HCT116 (cell line): ENCODE results near the gene LRRN2. TPM values are rescaled to one million over a fixed set of nuclear protein-coding genes. Genes with fewer than 3 reads are reported as not detected.
A peak's percentile ranks its signal among the peaks of the same experiment; 100 is the strongest.

Experiments
- ATAC-seq: fragments of 200-7000 bp; cut with Tn5 transposase; 2 replicates; pipeline ENCODE4 v1.9.1; 2020; ENCODE audit warnings: mild to moderate bottlenecking, moderate library complexity
- BruUV-seq: library from RNA; stranded (reverse); fragments of 400-500 nt; replicated peaks from 2 replicates; lab custom pipeline; 2021; lab: Mats Ljungman, UMichigan
- CTCF ChIA-PET: fragments of 300-600 bp; sonication (Branson Sonifier 250); formaldehyde crosslinking; loops from one replicate; lab custom pipeline; 2021; ENCODE audit warnings: antibody characterized with exemption; lab: Charles Lee
- POLR2A ChIA-PET: fragments of 300-600, 350-600 bp; sonication (Branson Sonifier 250); formaldehyde crosslinking; loops from one replicate; lab custom pipeline; 2021; ENCODE audit warnings: antibody characterized with exemption; lab: Charles Lee
- RAD21 ChIA-PET, 2 experiments: fragments of 300-600 bp; sonication (Branson Sonifier 250); formaldehyde crosslinking; loops; one replicate each; lab custom pipeline; 2023; ENCODE audit warnings: low total read pairs in 2 of 2; ENCODE audit not compliant: uncharacterized antibody in 2 of 2, unreplicated experiment in 2 of 2, low non-redundant PET in 1 of 2; lab: Charles Lee
- DNase-seq: peaks from one replicate; pipeline ENCODE4 v3.0.0-alpha.2; 2010; ENCODE audit warnings: low read depth, low spot score
- H2AFZ ChIP-seq: fragments of 200-600 bp; shearing (Covaris generic), sonication (generic); 2 replicates; pipeline ENCODE4 v1.6.1; 2017; ENCODE audit warnings: low read depth, mixed run types, mixed read lengths, antibody characterized with exemption, low read length; ENCODE audit not compliant: poor library complexity, severe bottlenecking
- H3K27ac ChIP-seq: 2 replicates; pipeline ENCODE4 v1.5.1; 2012; ENCODE audit warnings: low read depth, low read length
- H3K27me3 ChIP-seq: fragments of 200-600 bp; sonication (generic); 2 replicates; pipeline ENCODE4 v1.6.1; 2016; ENCODE audit warnings: mixed run types, low read length, mixed read lengths; ENCODE audit not compliant: insufficient read depth
- H3K36me3 ChIP-seq, 2 experiments: fragments of 200-500 bp in 1 of 2; fragments of 200-600 bp in 1 of 2; sonication (Bioruptor generic) in 1 of 2; sonication (generic) in 1 of 2; 2 replicates each; pipeline versions ENCODE4 v1.5.1 to v1.6.1; 2014 to 2016; ENCODE audit warnings: low read length in 2 of 2, inconsistent platforms in 1 of 2, mixed read lengths in 1 of 2, mixed run types in 1 of 2; ENCODE audit not compliant: insufficient read depth in 2 of 2, control insufficient read depth in 1 of 2
- H3K4me1 ChIP-seq, 2 experiments: fragments of 200-600 bp in 1 of 2; sonication (generic) in 1 of 2; 2 replicates each; pipeline versions ENCODE4 v1.5.1 to v1.6.1; 2012 to 2017; ENCODE audit warnings: low read length in 2 of 2, inconsistent platforms in 1 of 2, mild to moderate bottlenecking in 1 of 2, mixed read lengths in 1 of 2, mixed run types in 1 of 2, moderate library complexity in 1 of 2; ENCODE audit not compliant: insufficient read depth in 2 of 2, control insufficient read depth in 1 of 2
- H3K4me2 ChIP-seq: fragments of 200-600 bp; sonication (generic); 2 replicates; pipeline ENCODE4 v1.6.1; 2017; ENCODE audit warnings: mixed run types, low read length, mixed read lengths
- H3K4me3 ChIP-seq, 2 experiments: fragments of 200-600 bp in 1 of 2; sonication (generic) in 1 of 2; replicated peaks in 1 of 2; 2 replicates each; pipeline ENCODE4 v1.5.1; 2011 to 2016; ENCODE audit warnings: low read length in 2 of 2, control low read depth in 1 of 2, low read depth in 1 of 2, mild to moderate bottlenecking in 1 of 2, mixed read lengths in 1 of 2, mixed run types in 1 of 2
- H3K79me2 ChIP-seq: fragments of 200-600 bp; sonication (generic); 2 replicates; pipeline ENCODE4 v1.6.1; 2017; ENCODE audit warnings: mild to moderate bottlenecking, mixed run types, low read length, moderate library complexity, mixed read lengths; ENCODE audit not compliant: insufficient read depth
- H3K9ac ChIP-seq: fragments of 200-600 bp; sonication (generic); 2 replicates; pipeline ENCODE4 v1.6.1; 2016; ENCODE audit warnings: low read length, mixed read lengths
- H3K9me2 ChIP-seq: fragments of 200-600 bp; sonication (generic), shearing (Covaris generic); 2 replicates; pipeline ENCODE4 v1.6.1; 2017; ENCODE audit warnings: mixed run types, mild to moderate bottlenecking, moderate library complexity; ENCODE audit not compliant: insufficient read depth
- H3K9me3 ChIP-seq, 2 experiments: fragments of 200-500 bp in 1 of 2; fragments of 200-600 bp in 1 of 2; sonication (Bioruptor generic) in 1 of 2; sonication (generic) in 1 of 2; 2 replicates each; pipeline ENCODE4 v1.6.1; 2014 to 2017; ENCODE audit warnings: low read length in 2 of 2, mixed read lengths in 2 of 2, inconsistent platforms in 1 of 2, low read depth in 1 of 2, mild to moderate bottlenecking in 1 of 2, mixed run types in 1 of 2, moderate library complexity in 1 of 2; ENCODE audit not compliant: control insufficient read depth in 1 of 2, insufficient read depth in 1 of 2
- H4K20me1 ChIP-seq: fragments of 200-600 bp; sonication (generic), shearing (Covaris generic); 2 replicates; pipeline ENCODE4 v1.6.1; 2017; ENCODE audit warnings: mixed run types, mild to moderate bottlenecking, moderate library complexity; ENCODE audit not compliant: insufficient read depth
- ATF3 ChIP-seq: IDR thresholded peaks from 2 replicates; pipeline ENCODE4 v1.6.1; 2012
- CBX3 ChIP-seq: IDR thresholded peaks from 2 replicates; pipeline ENCODE4 v1.6.1; 2012; ENCODE audit warnings: low read depth
- CTCF ChIP-seq, 3 experiments: fragments of 200-600 bp in 1 of 3; sonication (generic) in 1 of 3; IDR thresholded peaks in 2 of 3; conservative IDR thresholded peaks in 1 of 3; 2 replicates each; pipeline ENCODE4 v1.5.1; 2012 to 2017; ENCODE audit warnings: low read depth in 2 of 3, low read length in 2 of 3, antibody characterized with exemption in 1 of 3, borderline replicate concordance in 1 of 3, control low read depth in 1 of 3, mild to moderate bottlenecking in 1 of 3, mixed read lengths in 1 of 3, mixed run types in 1 of 3, moderate library complexity in 1 of 3; ENCODE audit not compliant: insufficient read depth in 1 of 3
- EGR1 ChIP-seq: IDR thresholded peaks from 2 replicates; pipeline ENCODE4 v1.6.1; 2012; ENCODE audit warnings: low read depth
- EZH2 ChIP-seq: fragments of 200-600 bp; sonication (generic); IDR thresholded peaks from 2 replicates; pipeline ENCODE4 v1.6.1; 2017; ENCODE audit warnings: antibody characterized with exemption, mixed run types
- EZH2phosphoT487 ChIP-seq: fragments of 200-600 bp; IDR thresholded peaks from 2 replicates; pipeline ENCODE4 v1.6.1; 2018; ENCODE audit warnings: antibody characterized with exemption, borderline replicate concordance
- FOSL1 ChIP-seq: IDR thresholded peaks from 2 replicates; pipeline ENCODE4 v1.6.1; 2012; ENCODE audit warnings: low read depth
- JUND ChIP-seq: IDR thresholded peaks from 2 replicates; pipeline ENCODE4 v1.6.1; 2012
- MAX ChIP-seq: IDR thresholded peaks from 2 replicates; pipeline ENCODE4 v1.6.1; 2012
- POLR2A ChIP-seq: IDR thresholded peaks from 2 replicates; pipeline ENCODE4 v1.7.0; 2011; ENCODE audit warnings: borderline replicate concordance; ENCODE audit not compliant: insufficient read depth, insufficient read length; ENCODE audit errors: extremely low read depth
- POLR2AphosphoS5 ChIP-seq: IDR thresholded peaks from 2 replicates; pipeline ENCODE4 v1.6.1; 2011; ENCODE audit warnings: mild to moderate bottlenecking, low read depth, low read length, moderate library complexity
- SP1 ChIP-seq: IDR thresholded peaks from 2 replicates; pipeline ENCODE4 v1.6.1; 2012; ENCODE audit warnings: low read depth
- TCF7L2 ChIP-seq: IDR thresholded peaks from 2 replicates; pipeline ENCODE4 v1.7.0; 2011; ENCODE audit warnings: borderline replicate concordance, inconsistent platforms; ENCODE audit not compliant: insufficient read depth, insufficient read length; ENCODE audit errors: extremely low read depth
- YY1 ChIP-seq: IDR thresholded peaks from 2 replicates; pipeline ENCODE4 v1.6.1; 2011; ENCODE audit warnings: low read length, low read depth, moderate library complexity, mild to moderate bottlenecking; ENCODE audit not compliant: insufficient replicate concordance; ENCODE audit errors: extremely low read depth
- ZFX ChIP-seq: fragments of 450-650 bp; IDR thresholded peaks from 2 replicates; pipeline ENCODE4 v1.6.1; 2017
- intact Hi-C: fragments of 100-400 bp; cut with micrococcal nuclease; formaldehyde crosslinking; loops from 2 replicates; pipeline ENCODE4 v1.10.0; 2022
- total RNA-seq: library from RNA; stranded (reverse); gene quantifications from one replicate; pipeline ENCODE4 v1.2.1, GENCODE V29; 2021; ENCODE audit not compliant: unreplicated experiment

Gene LRRN2
- total RNA-seq, 1 experiment from 2014 or later: 3.2 TPM

GRCh38 chr1:204623894-204624361 is 61.6 kb downstream of the LRRN2 start:
- no peak overlapping the region for H3K27ac ChIP-seq
- no peaks in the 10 kb centered on the region for H3K27me3 ChIP-seq
- intact Hi-C loops: no loop called here
- H4K20me1 ChIP-seq: no peaks in the 10 kb centered on the region
- H3K4me2 ChIP-seq: peak overlapping the region; percentile 52
- H3K9me2 ChIP-seq: no peaks in the 10 kb centered on the region
- TF ChIP-seq CTCF (IDR thresholded peaks at IDR 0.05 in 2 of 3, conservative IDR thresholded peaks at IDR 0.05 in 1 of 3; ENCODE audit: borderline replicate concordance in 1 of 3, insufficient read depth in 1 of 3, low read depth in 2 of 3, low read length in 2 of 3) (peak; percentile 48 to 61 (median 58); a peak in 5 of 6 replicates), POLR2AphosphoS5 (no peak)
- ATAC-seq: peak; percentile 85
- H2AFZ ChIP-seq: no peak overlapping the region
- ChIA-PET POLR2A (no interaction called here), RAD21 (interaction anchor here in 1 of 2 experiments (1.6 kb wide), 1 partner anchor 183 kb away, joined by 8 read pairs; no protein-coding TSS in a partner anchor), CTCF (interaction anchor here (0.6 to 2.3 kb wide), 7 partner anchors 8 to 1696 kb away, joined by 3 to 8 read pairs (median 4); no protein-coding TSS in a partner anchor)
- peak; percentile 21 for DNase-seq
- no peak overlapping the region for H3K9ac ChIP-seq
- no peaks in the 10 kb centered on the region for H3K36me3 ChIP-seq
- H3K4me1 ChIP-seq: peaks cover 26 to 29% of the 10 kb centered on the region in 2 experiments
- H3K9me3 ChIP-seq: no peaks in the 10 kb centered on the region
- H3K4me3 ChIP-seq: no peak overlapping the region
- H3K79me2 ChIP-seq: no peaks in the 10 kb centered on the region
- no TSS peak for BruUV-seq

- no peak for TF ChIP-seq ZFX
- no peak for TF ChIP-seq POLR2A
- TF ChIP-seq JUND: peak; percentile 51
- no peak for TF ChIP-seq EZH2
- no peak for TF ChIP-seq YY1
- TF ChIP-seq FOSL1: peak; percentile 51; the same call in 1 of the 2 replicates
- no peak for TF ChIP-seq ATF3
- no peak for TF ChIP-seq CTCF (IDR thresholded peaks at IDR 0.05 in 2 of 3, conservative IDR thresholded peaks at IDR 0.05 in 1 of 3; ENCODE audit: borderline replicate concordance in 1 of 3, insufficient read depth in 1 of 3, low read depth in 2 of 3, low read length in 2 of 3)
- TF ChIP-seq TCF7L2: no peak
- TF ChIP-seq SP1: no peak; the same call in 1 of the 2 replicates
- TF ChIP-seq EZH2phosphoT487: no peak
- peak; percentile 45; the same call in 1 of the 2 replicates for TF ChIP-seq MAX
- no peak for TF ChIP-seq CBX3
- TF ChIP-seq EGR1: peak; percentile 86
- TF ChIP-seq, all 23 proteins: peak for 4
- intact Hi-C loops: no loop called here
Measured at GRCh38 chr1:204623365-204623893, 62.1 kb downstream of the LRRN2 start.

More at GRCh38 chr1:204623365-204623893, 62.1 kb downstream of the LRRN2 start:
- BruUV-seq: no TSS peak
- RAD21 ChIA-PET: interaction anchor here in 1 of 2 experiments (1.6 to 1.7 kb wide), 2 partner anchors 140 to 184 kb away, joined by 4 to 8 read pairs; no protein-coding TSS in a partner anchor
- Histone ChIP-seq H2AFZ (no peak overlapping the region), H3K27me3 (no peaks in the 10 kb centered on the region), H3K9me3 (no peaks in the 10 kb centered on the region), H3K36me3 (no peaks in the 10 kb centered on the region), H3K27ac (no peak overlapping the region), H3K79me2 (no peaks in the 10 kb centered on the region), H3K9ac (no peak overlapping the region), H3K9me2 (no peaks in the 10 kb centered on the region), H3K4me2 (peak overlapping the region; percentile 52), H4K20me1 (no peaks in the 10 kb centered on the region), H3K4me1 (peaks cover 26 to 29% of the 10 kb centered on the region in 2 experiments), H3K4me3 (no peak overlapping the region)
- DNase-seq (peak; percentile 26), ATAC-seq (peak; percentile 69)
- POLR2A ChIA-PET: no interaction called here
- CTCF ChIA-PET: interaction anchor here (0.6 to 2.3 kb wide), 9 partner anchors 8 to 1696 kb away, joined by 3 to 8 read pairs (median 3); no protein-coding TSS in a partner anchor
